Measurements from ENCODE around the gene PRDM16.

- TF ChIP-seq CTCF (IDR thresholded peaks at IDR 0.05) (no peak), RCOR1 (IDR thresholded peaks at IDR 0.05; ENCODE audit: low read length) (no peak), NRF1 (IDR thresholded peaks at IDR 0.05; ENCODE audit: low read depth, low read length) (no peak), POLR2AphosphoS5 (IDR thresholded peaks at IDR 0.05; ENCODE audit: low read depth, low read length) (no peak), RAD21 (IDR thresholded peaks at IDR 0.05; ENCODE audit: low read length) (no peak)
Measured at GRCh38 chr1:3298197-3298596, 229.2 kb downstream of the PRDM16 start.

Measured in SK-N-SH (cell line).